Measurements from ENCODE around the gene CIAO3.

CIAO3 gene

DNA sequence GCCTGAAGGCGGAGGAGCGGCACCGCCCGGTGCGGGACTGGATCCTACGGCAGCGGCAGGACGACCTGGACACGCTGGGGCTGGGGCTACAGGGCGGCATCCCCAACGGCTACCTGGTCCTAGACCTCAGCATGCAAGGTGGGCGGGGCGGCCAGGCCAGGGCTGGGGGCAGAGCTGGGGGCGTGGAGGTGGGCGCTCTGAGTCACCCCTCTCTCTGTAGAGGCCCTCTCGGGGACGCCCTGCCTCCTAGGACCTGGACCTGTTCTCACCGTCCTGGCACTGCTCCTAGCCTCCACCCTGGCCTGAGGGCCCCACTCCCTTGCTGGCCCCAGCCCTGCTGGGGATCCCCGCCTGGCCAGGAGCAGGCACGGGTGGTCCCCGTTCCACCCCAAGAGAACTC is 27.6 kb upstream of the CIAO3 start:
- no peak overlapping the region for H3K4me3 ChIP-seq (ENCODE audit: low read length)
- TF ChIP-seq, protein P1, sequence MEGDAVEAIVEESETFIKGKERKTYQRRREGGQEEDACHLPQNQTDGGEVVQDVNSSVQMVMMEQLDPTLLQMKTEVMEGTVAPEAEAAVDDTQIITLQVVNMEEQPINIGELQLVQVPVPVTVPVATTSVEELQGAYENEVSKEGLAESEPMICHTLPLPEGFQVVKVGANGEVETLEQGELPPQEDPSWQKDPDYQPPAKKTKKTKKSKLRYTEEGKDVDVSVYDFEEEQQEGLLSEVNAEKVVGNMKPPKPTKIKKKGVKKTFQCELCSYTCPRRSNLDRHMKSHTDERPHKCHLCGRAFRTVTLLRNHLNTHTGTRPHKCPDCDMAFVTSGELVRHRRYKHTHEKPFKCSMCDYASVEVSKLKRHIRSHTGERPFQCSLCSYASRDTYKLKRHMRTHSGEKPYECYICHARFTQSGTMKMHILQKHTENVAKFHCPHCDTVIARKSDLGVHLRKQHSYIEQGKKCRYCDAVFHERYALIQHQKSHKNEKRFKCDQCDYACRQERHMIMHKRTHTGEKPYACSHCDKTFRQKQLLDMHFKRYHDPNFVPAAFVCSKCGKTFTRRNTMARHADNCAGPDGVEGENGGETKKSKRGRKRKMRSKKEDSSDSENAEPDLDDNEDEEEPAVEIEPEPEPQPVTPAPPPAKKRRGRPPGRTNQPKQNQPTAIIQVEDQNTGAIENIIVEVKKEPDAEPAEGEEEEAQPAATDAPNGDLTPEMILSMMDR (IDR thresholded peaks at IDR 0.05; ENCODE audit: insufficient read depth, low read depth, low read length, missing control alignments), result no peak
- DNase-seq (ENCODE audit: low read depth), result no peak

DNA sequence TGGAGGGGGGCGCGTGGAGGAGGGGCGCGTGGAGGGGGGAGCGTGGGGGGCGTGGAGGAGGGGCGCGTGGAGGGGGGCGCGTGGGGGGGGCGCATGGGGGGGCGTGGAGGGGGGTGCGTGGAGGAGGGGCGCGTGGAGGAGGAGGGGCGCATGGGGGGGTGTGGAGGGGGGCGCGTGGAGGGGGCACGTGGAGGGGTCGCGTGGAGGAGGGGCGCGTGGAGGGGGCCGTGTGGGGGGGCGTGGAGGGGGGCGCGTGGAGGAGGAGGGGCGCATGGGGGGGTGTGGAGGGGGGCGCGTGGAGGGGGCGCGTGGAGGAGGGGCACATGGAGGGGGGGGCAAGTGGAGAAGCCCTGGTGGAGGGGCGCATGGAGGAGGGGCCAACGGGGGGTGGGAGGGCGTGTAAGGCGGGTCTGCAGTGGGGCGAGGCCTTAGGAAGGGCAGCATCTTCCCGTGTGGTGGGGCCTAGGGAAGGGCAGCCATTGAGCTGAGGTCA is 27.0 kb upstream of the CIAO3 start:
- no peak for DNase-seq (ENCODE audit: low read depth)
- TF ChIP-seq, protein P1 (IDR thresholded peaks at IDR 0.05; ENCODE audit: insufficient read depth, low read depth, low read length, missing control alignments), result no peak

DNA sequence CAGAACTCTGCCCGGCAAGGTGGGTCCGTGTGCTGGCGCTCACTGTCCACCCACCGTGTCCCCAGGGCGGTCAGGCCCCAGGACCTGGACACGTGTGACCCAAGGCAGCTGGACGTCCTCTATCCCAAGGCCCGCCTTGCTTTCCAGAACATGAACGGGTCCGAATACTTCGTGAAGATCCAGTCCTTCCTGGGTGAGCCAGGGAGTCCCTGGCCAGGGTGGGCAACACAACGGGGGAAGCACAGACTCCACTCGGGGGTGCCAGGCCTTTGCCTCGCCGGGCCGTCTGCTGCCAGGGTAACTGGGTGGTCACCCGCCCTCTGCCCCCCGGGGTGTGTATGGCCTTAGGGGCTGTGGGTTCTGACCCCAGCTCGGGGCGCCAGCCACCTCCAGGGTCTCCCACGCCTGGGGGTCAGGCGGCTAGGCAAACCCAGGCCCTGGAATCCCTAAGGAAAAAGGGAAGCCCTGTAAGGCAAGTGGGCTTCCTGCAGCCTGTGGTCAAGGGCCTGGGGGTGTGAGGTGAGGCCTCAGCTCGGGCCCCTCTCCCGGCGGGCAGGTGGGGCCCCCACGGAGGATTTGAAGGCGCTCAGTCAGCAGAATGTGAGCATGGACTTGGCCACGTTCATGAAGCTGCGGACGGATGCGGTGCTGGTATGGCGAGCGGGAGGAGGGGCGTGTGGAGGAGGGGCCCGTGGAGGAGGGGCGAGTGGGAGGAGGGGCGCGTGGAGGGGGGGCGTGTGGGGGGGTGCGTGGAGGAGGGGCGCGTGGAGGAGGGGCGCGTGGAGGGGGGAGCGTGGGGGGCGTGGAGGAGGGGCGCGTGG is 26.2 kb upstream of the CIAO3 start:
- H3K4me3 ChIP-seq (ENCODE audit: low read length), result no peak overlapping the region

More for the DNA sequence above, 27.0 kb upstream of the CIAO3 start:
- no peak overlapping the region for H3K4me3 ChIP-seq (ENCODE audit: low read length)

DNA sequence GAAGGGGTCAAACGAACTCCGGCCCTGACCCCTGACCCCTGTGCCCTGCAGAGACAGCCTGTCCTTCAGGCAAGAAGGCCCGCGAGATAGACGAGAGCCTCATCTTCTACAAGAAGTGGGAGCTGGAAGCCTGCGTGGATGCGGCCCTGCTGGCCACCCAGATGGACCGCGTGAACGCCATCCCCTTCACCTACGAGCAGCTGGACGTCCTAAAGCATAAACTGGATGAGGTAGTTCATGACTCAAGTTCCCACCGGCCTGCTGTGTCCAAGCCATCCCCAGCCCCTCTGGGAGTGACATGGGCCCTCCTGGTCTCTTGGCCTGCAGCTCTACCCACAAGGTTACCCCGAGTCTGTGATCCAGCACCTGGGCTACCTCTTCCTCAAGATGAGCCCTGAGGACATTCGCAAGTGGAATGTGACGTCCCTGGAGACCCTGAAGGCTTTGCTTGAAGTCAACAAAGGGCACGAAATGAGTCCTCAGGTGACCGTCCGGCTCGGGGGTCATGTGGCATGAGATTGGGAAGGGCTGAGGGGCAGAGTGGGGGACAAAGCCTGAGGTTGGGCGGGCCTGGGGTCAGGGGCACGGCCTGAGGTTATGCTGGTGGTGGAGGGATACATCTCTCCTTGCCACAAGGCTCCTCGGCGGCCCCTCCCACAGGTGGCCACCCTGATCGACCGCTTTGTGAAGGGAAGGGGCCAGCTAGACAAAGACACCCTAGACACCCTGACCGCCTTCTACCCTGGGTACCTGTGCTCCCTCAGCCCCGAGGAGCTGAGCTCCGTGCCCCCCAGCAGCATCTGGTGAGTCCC is 25.4 kb upstream of the CIAO3 start:
- TF ChIP-seq, protein P1 (IDR thresholded peaks at IDR 0.05; ENCODE audit: insufficient read depth, low read depth, low read length, missing control alignments), result no peak
- no peak for DNase-seq (ENCODE audit: low read depth)
- no peak overlapping the region for H3K4me3 ChIP-seq (ENCODE audit: low read length)

More for the DNA sequence above, 26.2 kb upstream of the CIAO3 start:
- no peak for DNase-seq (ENCODE audit: low read depth)
- TF ChIP-seq, protein P1 (IDR thresholded peaks at IDR 0.05; ENCODE audit: insufficient read depth, low read depth, low read length, missing control alignments), result no peak

DNA sequence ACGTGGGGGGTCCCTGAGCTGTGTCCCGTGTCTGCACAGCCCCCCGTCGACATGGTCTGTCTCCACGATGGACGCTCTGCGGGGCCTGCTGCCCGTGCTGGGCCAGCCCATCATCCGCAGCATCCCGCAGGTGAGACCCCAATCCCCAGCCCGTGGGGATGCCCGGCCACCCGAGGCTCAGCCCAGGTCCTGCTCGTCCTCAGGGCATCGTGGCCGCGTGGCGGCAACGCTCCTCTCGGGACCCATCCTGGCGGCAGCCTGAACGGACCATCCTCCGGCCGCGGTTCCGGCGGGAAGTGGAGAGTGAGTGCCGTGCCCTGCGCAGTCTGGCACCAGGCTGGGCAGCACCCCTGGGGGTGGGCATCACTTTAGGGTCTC is 24.7 kb upstream of the CIAO3 start:
- no peak overlapping the region for H3K4me3 ChIP-seq (ENCODE audit: low read length)
- DNase-seq (ENCODE audit: low read depth), result no peak
- TF ChIP-seq, protein P1 (IDR thresholded peaks at IDR 0.05; ENCODE audit: insufficient read depth, low read depth, low read length, missing control alignments), result no peak

DNA sequence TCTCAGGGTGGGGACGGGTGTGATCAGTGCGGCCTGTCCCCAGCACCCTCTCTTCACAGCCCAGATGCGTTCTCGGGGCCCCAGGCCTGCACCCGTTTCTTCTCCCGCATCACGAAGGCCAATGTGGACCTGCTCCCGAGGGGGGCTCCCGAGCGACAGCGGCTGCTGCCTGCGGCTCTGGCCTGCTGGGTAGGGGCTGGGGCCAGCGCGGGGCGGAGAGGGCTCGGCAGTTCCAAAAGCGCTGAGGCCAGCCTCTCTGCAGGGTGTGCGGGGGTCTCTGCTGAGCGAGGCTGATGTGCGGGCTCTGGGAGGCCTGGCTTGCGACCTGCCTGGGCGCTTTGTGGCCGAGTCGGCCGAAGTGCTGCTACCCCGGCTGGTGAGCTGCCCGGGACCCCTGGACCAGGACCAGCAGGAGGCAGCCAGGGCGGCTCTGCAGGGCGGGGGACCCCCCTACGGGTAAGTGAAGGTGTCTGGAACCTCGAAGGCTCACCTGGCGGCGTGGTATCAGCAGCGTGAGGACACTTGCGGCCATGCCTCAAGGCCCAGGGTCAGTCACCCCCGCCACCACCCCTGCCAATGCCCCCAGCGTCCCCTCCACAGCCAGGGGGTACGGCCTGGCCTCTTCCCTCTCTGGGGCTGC is 24.2 kb upstream of the CIAO3 start:
- no peak for DNase-seq (ENCODE audit: low read depth)
- H3K4me3 ChIP-seq (ENCODE audit: low read length), result no peak overlapping the region
- TF ChIP-seq, protein P1 (IDR thresholded peaks at IDR 0.05; ENCODE audit: insufficient read depth, low read depth, low read length, missing control alignments), result no peak
